ENCODE measurements around the gene MTMR4. TPM values are rescaled to one million over a fixed set of nuclear protein-coding genes. Genes with fewer than 3 reads are reported as not detected.
"Not testable (repeated sequence)": the region's sequence is repeated elsewhere in the genome, so short reads cannot be mapped to it uniquely, and the experiment has no call there.

Gene MTMR4
- 14.3 TPM for total RNA-seq
- long read RNA-seq, full-length matches to known transcripts, result 1 of 10 reads
- long read RNA-seq, partial matches to known transcripts, result 8 of 10 reads
- long read RNA-seq, other reads (novel, unspliced or antisense), result 1 of 10 reads

DNA sequence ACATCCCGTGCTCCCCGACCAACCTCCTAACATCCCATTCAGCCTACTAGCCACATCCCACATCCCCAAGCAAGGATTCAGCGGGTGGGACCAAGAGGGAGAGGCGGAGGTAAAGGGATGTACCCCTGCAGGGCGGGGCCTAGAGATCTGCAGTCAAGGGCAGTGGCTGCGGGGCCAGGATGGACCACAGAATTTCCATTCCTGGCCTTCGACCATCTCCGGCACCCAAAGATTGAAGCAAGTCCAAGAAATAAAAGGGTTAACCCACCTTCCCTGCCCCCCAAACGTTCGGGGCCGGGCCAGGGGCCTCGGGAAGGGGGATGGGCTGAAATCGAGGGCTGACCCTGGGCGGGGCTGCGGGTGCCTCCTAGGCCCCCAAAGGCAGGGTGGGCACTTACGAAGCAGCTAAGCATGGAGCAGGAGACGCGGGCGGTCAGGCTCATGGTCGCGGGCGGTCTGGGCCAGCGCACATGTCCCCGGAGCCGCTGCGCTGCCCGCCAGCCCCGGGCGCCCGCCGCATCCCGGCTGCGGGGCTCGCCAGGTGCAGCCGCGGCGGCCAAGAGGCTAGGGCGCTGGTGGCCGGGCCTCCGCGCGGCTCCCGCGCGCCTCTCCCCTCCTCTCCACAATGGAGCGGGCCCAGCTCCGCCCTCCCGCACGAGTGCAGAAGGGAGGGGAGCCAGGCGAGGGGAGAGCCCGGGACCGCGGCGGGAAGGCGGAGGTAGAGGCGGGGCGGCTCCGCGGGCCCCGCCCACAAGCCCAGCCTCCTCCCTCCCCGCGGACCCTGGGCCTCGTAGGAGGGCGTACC, at the start of gene MTMR4:
TSS of gene MTMR4 (minus strand) at position 674 of the 805 bp plus-strand sequence. CDS start at position 443, 231 bp downstream.
- intact Hi-C loops (cut with DNase I), result loop anchor here (10.0 kb wide), 1 partner anchor 591 kb away; the partner anchor contains the start of gene TRIM37

DNA sequence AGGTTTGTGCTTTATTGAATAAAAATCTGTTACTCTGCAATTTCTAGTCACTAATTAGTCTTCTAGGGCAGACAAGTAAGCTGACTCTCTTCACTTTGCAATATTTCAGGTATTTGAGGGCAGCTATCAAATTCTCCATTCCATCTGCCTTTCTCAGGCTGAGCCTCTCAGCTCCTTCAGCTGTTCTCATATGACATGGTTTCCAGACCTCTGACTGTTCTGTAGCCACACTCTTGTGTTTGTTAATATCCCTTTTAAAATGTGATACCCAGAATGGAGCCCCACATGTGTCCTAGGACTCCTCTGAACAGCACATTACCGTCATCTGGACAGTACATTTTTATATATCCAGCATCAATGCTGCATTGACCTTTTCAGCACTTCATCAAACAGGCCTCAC, 46.1 kb upstream of the MTMR4 start:
- intact Hi-C loops (cut with DNase I), result no loop called here
- ATAC-seq (no peak), DNase-seq (ENCODE audit: missing footprints) (no peak)

More for the DNA sequence above, at the start of gene MTMR4:
- DNase-seq (ENCODE audit: missing footprints) (peak; percentile 91), ATAC-seq (peak; percentile 56)

DNA sequence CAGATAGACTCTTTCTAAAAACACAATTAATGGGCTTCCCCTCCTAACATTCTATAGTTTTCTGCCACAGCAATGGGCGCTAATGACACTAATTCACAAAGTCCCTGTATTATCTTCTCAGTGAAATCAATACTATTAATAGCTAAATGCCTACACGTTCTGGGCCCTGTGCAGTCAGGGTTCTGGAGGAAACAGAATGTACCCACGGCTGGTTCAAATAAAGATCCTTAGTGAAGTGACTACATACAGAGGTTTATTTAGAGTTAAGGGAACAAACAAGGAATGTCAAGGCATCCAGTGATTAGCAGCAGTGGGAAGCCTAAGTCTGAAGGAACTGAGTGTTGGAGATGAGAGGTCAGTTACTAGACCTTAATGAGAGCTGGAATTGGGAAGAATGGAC, 43.5 kb upstream of the MTMR4 start:
- ATAC-seq (peak; percentile 60), DNase-seq (ENCODE audit: missing footprints) (no peak)

DNA sequence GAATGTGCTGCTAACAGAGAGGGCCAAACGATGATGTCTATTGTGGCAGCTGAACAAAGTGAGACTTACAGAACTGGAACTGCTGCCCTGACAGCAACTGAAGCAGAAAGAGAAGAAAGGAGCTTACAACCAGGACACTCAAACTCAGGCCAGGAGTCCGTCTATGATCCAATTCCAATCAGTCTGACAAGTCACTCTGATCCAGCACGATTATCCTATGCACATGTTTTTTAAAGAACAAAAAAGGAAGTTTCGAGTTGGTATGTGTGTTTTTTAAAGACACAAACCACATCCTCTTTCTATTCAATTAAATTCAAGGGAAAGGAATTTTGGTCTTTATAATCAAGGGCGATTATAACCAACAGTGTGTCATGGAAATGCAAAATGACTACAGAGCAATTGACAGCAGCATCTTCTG, 42.4 kb upstream of the MTMR4 start:
- DNase-seq (ENCODE audit: missing footprints) (no peak), ATAC-seq (no peak)
- intact Hi-C loops (cut with DNase I), result no loop called here

More for the DNA sequence above, 43.5 kb upstream of the MTMR4 start:
- intact Hi-C loops (cut with DNase I), result no loop called here

- DNase-seq (ENCODE audit: missing footprints); ATAC-seq; intact Hi-C loops (cut with DNase I): not testable (repeated sequence)
These were observed 40.7 kb upstream of the MTMR4 start for GRCh38 chr17:58555109-58555508.

GRCh38 chr17:58541249-58541648, 26.8 kb upstream of the MTMR4 start:
- DNase-seq (ENCODE audit: missing footprints), result no peak
- ATAC-seq, result no peak
- intact Hi-C loops (cut with DNase I), result no loop called here

DNA sequence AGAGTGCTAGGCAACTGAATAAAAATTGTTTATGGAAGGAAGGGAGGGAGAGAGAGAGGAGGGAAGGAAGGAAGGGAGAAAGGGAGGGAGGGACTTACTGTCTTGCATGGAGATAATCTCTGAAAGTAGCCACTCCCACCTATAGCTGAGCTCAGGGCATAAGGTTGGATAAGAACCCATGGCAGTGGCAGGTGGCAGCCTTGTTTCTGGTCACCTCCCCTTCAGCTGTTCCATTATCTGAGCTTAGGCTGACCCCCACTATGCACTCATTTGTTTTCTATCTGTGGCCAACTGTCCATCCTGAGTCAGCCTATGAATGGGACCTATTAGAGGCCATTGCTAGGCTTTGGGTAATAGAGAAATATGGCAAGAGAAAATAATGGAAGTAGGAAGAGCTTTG, 25.3 kb upstream of the MTMR4 start:
- DNase-seq (ENCODE audit: missing footprints), result no peak
- intact Hi-C loops (cut with DNase I), result loop anchor here (5.0 kb wide), 1 partner anchor 38 kb away; no protein-coding TSS in a partner anchor
- no peak for ATAC-seq

- DNase-seq (ENCODE audit: missing footprints) (no peak), ATAC-seq (peak; percentile 41)
- intact Hi-C loops (cut with DNase I), result loop anchor here (5.0 kb wide), 1 partner anchor 38 kb away; no protein-coding TSS in a partner anchor
These were observed 24.5 kb upstream of the MTMR4 start for GRCh38 chr17:58538811-58539409.

- ATAC-seq, result no peak
- intact Hi-C loops (cut with DNase I), result loop anchor here (5.0 kb wide), 1 partner anchor 40 kb away; no protein-coding TSS in a partner anchor
- no peak for DNase-seq (ENCODE audit: missing footprints)
These were observed 22.8 kb upstream of the MTMR4 start for GRCh38 chr17:58537266-58537665.

DNA sequence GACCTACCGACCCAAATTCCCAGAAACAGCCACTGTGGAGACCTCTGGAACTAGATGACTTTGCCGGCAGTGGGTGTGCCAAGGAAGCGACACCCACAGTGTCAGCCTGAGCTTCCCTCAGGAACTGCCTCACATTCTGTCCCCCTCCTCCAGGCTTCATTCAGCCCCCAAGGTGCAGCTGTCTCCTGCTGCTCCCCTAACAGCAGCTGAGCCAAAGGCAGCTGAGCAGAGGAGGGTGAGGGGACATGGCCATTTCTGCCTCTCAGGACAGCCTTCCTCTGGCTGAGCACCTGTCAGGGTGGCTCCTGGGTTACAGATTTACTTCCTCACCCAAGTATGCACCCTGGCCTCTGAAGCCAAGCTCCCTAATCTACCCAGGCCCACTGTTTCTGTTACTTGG, 22.1 kb upstream of the MTMR4 start:
- no peak for ATAC-seq
- DNase-seq (ENCODE audit: missing footprints), result no peak
- intact Hi-C loops (cut with DNase I), result loop anchor here (5.0 kb wide), 1 partner anchor 41 kb away; no protein-coding TSS in a partner anchor

GRCh38 chr17:58535431-58535830, 21.0 kb upstream of the MTMR4 start:
- DNase-seq (ENCODE audit: missing footprints) (no peak), ATAC-seq (no peak)
- intact Hi-C loops (cut with DNase I), result loop anchor here (5.0 kb wide), 1 partner anchor 42 kb away; no protein-coding TSS in a partner anchor

GRCh38 chr17:58534901-58535421, 20.5 kb upstream of the MTMR4 start:
- ATAC-seq (peak; percentile 67), DNase-seq (ENCODE audit: missing footprints) (no peak)
- intact Hi-C loops (cut with DNase I), result loop anchor here (5.0 kb wide), 1 partner anchor 42 kb away; no protein-coding TSS in a partner anchor

DNA sequence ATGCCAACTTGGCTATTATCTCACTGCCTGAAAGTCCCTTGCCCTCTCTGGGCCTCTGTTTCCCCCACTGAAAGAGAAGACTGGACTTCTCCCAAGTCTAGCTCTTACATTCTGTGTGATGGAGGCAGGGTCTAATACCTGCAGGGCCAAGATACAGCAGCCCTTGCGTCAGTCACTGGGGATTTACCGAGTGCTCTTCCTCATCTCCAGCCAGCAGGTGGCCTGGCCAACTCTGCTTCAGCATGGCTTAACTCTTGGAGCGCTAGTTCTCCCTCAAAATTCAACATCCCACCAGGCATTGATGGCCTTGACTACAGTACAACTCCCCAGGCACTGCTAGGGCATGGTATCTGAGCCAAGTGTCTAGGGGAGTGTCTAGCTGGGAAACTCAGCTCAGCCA, 19.9 kb upstream of the MTMR4 start:
- ATAC-seq (no peak), DNase-seq (ENCODE audit: missing footprints) (no peak)
- intact Hi-C loops (cut with DNase I), result no loop called here

DNA sequence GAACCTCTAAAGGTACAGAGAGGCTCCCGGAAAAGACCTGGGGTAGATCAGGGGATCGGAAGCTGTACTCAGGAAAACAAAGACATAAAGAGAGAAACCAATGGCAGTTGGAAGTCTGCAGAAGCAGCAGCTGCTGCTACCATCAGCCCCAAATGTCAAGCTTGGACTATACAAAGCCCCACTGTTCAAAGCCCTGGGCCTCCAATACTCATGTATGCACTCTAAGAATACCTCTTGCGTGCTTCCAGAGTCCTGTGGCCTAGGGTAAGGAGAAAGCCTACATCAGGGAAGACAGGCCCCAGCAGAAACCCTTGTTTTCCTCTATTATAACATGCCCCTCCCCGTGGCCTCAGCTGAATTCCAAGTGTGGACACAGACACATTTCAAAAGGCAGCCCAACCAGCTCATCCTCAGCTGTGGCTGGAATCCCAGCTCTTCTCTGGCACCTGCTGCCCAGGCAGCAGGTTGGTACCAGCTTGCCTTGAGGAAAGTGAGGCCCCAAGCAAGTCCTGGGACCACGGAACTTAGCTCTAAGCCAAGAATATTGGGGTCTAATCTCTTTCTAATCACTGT, 19.3 kb upstream of the MTMR4 start:
- intact Hi-C loops (cut with DNase I), result no loop called here
- DNase-seq (ENCODE audit: missing footprints) (no peak), ATAC-seq (no peak)

- ATAC-seq, result no peak
- intact Hi-C loops (cut with DNase I), result no loop called here
- DNase-seq (ENCODE audit: missing footprints), result no peak
These were observed 18.1 kb upstream of the MTMR4 start for GRCh38 chr17:58532555-58532951.

- DNase-seq (ENCODE audit: missing footprints) (peak; percentile 82), ATAC-seq (peak; percentile 88)
- intact Hi-C loops (cut with DNase I), result no loop called here
These were observed 17.5 kb upstream of the MTMR4 start for GRCh38 chr17:58531661-58532554.

GRCh38 chr17:58531122-58531521, 16.7 kb upstream of the MTMR4 start:
- intact Hi-C loops (cut with DNase I), result no loop called here
- no peak for ATAC-seq

GRCh38 chr17:58530655-58531054, 16.2 kb upstream of the MTMR4 start:
- intact Hi-C loops (cut with DNase I), result no loop called here
- no peak for ATAC-seq
- no peak for DNase-seq (ENCODE audit: missing footprints)

More at GRCh38 chr17:58531122-58531521, 16.7 kb upstream of the MTMR4 start:
- DNase-seq (ENCODE audit: missing footprints), result no peak

Data from Right ventricle myocardium inferior (tissue), 1 donor.